ENCODE measurements around the gene ZNF521.
A peak's percentile ranks its signal among the peaks of the same experiment; 100 is the strongest.

The ZNF521 gene

DNA sequence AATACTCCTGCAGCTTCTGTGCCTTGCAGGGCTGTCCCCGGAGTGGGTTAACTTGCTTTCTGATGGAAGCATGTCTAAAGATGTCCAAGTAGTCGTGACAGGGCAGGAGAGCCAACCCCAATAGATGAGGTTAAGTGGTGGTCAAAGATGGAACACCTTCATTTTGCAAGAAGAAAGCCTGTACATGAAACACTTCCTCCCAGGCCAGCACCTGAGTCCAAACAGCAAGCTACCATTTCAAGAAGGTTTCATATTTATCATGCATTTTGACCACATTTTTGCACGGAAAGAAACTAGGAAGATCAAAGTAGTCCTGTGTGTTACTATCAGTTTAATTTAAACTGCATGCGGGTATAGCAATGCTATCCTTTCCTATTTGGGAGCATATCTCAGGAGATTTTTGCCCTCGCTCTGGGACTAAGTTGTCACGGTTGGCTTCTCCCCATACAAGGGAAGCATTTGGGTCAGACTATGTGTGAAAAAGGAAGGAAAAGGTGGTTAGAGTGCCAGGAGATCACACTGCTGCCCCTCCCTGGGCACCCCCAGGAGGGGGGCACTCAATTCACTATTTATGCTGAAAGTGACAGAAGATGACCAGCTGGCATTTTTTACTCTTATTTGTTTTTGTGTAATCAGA is 187.6 kb downstream of the ZNF521 start:
- no peak for TF ChIP-seq ARNTL (CRISPR knock-in tag; IDR thresholded peaks at IDR 0.05; ENCODE audit: borderline replicate concordance, low read depth)
- TF ChIP-seq ZNF565 (CRISPR knock-in tag; conservative IDR thresholded peaks at IDR 0.05; ENCODE audit: low read depth): no peak
- TF ChIP-seq ZC3H10 (CRISPR knock-in tag; IDR thresholded peaks at IDR 0.05): no peak
- no peak for TF ChIP-seq PPARA (CRISPR knock-in tag; IDR thresholded peaks at IDR 0.05; ENCODE audit: borderline replicate concordance)
- no peak for TF ChIP-seq ISL1 (CRISPR knock-in tag; IDR thresholded peaks at IDR 0.05)
- TF ChIP-seq, protein P1, sequence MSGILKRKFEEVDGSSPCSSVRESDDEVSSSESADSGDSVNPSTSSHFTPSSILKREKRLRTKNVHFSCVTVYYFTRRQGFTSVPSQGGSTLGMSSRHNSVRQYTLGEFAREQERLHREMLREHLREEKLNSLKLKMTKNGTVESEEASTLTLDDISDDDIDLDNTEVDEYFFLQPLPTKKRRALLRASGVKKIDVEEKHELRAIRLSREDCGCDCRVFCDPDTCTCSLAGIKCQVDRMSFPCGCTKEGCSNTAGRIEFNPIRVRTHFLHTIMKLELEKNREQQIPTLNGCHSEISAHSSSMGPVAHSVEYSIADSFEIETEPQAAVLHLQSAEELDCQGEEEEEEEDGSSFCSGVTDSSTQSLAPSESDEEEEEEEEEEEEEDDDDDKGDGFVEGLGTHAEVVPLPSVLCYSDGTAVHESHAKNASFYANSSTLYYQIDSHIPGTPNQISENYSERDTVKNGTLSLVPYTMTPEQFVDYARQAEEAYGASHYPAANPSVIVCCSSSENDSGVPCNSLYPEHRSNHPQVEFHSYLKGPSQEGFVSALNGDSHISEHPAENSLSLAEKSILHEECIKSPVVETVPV (CRISPR knock-in tag; IDR thresholded peaks at IDR 0.05): no peak
- TF ChIP-seq ZFP3 (CRISPR knock-in tag; IDR thresholded peaks at IDR 0.05): no peak
- TF ChIP-seq BACH2 (CRISPR knock-in tag; IDR thresholded peaks at IDR 0.05; ENCODE audit: borderline replicate concordance): no peak
- no peak for TF ChIP-seq SNAI2 (CRISPR knock-in tag; IDR thresholded peaks at IDR 0.05)
- TF ChIP-seq GLIS3 (CRISPR knock-in tag; IDR thresholded peaks at IDR 0.05): no peak
- TF ChIP-seq TOX (CRISPR knock-in tag; IDR thresholded peaks at IDR 0.05; ENCODE audit: borderline replicate concordance): no peak
- no peak for ATAC-seq

DNA sequence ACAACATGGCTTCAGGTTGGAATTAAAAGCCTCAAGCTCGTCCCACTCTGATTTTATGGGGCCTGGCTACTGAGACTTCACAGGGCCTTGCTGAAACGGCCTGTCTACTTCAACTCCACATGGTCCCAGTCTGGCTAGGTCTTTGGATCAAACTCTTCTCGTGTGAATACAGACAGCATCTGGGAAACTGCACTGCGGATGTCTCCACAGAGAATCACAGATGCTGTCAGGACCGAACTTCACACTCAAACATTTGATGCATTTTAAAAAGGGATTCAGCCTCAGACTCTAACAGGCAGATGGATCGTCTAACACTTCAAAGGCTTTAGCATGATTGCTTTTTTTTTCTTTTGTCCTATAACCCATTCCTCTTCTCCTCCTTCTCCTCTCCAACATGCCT is 198.5 kb downstream of the ZNF521 start:
- no peak for TF ChIP-seq CSDC2 (CRISPR knock-in tag; IDR thresholded peaks at IDR 0.05)
- no peak for TF ChIP-seq TCF4 (CRISPR knock-in tag; IDR thresholded peaks at IDR 0.05; ENCODE audit: borderline replicate concordance)
- no peak for TF ChIP-seq ARNTL (CRISPR knock-in tag; IDR thresholded peaks at IDR 0.05; ENCODE audit: borderline replicate concordance, low read depth)
- TF ChIP-seq, protein P2, sequence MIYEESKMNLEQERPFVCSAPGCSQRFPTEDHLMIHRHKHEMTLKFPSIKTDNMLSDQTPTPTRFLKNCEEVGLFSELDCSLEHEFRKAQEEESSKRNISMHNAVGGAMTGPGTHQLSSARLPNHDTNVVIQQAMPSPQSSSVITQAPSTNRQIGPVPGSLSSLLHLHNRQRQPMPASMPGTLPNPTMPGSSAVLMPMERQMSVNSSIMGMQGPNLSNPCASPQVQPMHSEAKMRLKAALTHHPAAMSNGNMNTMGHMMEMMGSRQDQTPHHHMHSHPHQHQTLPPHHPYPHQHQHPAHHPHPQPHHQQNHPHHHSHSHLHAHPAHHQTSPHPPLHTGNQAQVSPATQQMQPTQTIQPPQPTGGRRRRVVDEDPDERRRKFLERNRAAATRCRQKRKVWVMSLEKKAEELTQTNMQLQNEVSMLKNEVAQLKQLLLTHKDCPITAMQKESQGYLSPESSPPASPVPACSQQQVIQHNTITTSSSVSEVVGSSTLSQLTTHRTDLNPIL (CRISPR knock-in tag; IDR thresholded peaks at IDR 0.05; ENCODE audit: low read depth): no peak
- TF ChIP-seq OSR1 (CRISPR knock-in tag; IDR thresholded peaks at IDR 0.05): no peak
- no peak for TF ChIP-seq ZNF565 (CRISPR knock-in tag; conservative IDR thresholded peaks at IDR 0.05; ENCODE audit: low read depth)
- no peak for TF ChIP-seq ZC3H10 (CRISPR knock-in tag; IDR thresholded peaks at IDR 0.05)
- TF ChIP-seq ZNF8 (CRISPR knock-in tag; IDR thresholded peaks at IDR 0.05): no peak
- TF ChIP-seq, protein P3, sequence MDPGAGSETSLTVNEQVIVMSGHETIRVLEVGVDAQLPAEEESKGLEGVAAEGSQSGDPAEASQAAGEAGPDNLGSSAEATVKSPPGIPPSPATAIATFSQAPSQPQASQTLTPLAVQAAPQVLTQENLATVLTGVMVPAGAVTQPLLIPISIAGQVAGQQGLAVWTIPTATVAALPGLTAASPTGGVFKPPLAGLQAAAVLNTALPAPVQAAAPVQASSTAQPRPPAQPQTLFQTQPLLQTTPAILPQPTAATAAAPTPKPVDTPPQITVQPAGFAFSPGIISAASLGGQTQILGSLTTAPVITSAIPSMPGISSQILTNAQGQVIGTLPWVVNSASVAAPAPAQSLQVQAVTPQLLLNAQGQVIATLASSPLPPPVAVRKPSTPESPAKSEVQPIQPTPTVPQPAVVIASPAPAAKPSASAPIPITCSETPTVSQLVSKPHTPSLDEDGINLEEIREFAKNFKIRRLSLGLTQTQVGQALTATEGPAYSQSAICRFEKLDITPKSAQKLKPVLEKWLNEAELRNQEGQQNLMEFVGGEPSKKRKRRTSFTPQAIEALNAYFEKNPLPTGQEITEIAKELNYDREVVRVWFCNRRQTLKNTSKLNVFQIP (CRISPR knock-in tag; IDR thresholded peaks at IDR 0.05; ENCODE audit: borderline replicate concordance, low read depth): no peak
- no peak for TF ChIP-seq TOX (CRISPR knock-in tag; IDR thresholded peaks at IDR 0.05; ENCODE audit: borderline replicate concordance)
- no peak for TF ChIP-seq ZFP30 (CRISPR knock-in tag; IDR thresholded peaks at IDR 0.05)
- no peak for TF ChIP-seq RARB (CRISPR knock-in tag; IDR thresholded peaks at IDR 0.05)
- no peak for TF ChIP-seq ZNF70 (CRISPR knock-in tag; IDR thresholded peaks at IDR 0.05)
- TF ChIP-seq GLIS3 (CRISPR knock-in tag; IDR thresholded peaks at IDR 0.05): no peak
- no peak for TF ChIP-seq ZFP3 (CRISPR knock-in tag; IDR thresholded peaks at IDR 0.05)
- TF ChIP-seq BACH2 (CRISPR knock-in tag; IDR thresholded peaks at IDR 0.05; ENCODE audit: borderline replicate concordance): no peak
- TF ChIP-seq, protein P4, sequence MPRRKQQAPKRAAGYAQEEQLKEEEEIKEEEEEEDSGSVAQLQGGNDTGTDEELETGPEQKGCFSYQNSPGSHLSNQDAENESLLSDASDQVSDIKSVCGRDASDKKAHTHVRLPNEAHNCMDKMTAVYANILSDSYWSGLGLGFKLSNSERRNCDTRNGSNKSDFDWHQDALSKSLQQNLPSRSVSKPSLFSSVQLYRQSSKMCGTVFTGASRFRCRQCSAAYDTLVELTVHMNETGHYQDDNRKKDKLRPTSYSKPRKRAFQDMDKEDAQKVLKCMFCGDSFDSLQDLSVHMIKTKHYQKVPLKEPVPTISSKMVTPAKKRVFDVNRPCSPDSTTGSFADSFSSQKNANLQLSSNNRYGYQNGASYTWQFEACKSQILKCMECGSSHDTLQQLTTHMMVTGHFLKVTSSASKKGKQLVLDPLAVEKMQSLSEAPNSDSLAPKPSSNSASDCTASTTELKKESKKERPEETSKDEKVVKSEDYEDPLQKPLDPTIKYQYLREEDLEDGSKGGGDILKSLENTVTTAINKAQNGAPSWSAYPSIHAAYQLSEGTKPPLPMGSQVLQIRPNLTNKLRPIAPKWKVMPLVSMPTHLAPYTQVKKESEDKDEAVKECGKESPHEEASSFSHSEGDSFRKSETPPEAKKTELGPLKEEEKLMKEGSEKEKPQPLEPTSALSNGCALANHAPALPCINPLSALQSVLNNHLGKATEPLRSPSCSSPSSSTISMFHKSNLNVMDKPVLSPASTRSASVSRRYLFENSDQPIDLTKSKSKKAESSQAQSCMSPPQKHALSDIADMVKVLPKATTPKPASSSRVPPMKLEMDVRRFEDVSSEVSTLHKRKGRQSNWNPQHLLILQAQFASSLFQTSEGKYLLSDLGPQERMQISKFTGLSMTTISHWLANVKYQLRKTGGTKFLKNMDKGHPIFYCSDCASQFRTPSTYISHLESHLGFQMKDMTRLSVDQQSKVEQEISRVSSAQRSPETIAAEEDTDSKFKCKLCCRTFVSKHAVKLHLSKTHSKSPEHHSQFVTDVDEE (CRISPR knock-in tag; IDR thresholded peaks at IDR 0.05): no peak
- no peak for TF ChIP-seq ESRRG (CRISPR knock-in tag; IDR thresholded peaks at IDR 0.05)
- TF ChIP-seq SNAI2 (CRISPR knock-in tag; IDR thresholded peaks at IDR 0.05): no peak
- ATAC-seq: no peak

DNA sequence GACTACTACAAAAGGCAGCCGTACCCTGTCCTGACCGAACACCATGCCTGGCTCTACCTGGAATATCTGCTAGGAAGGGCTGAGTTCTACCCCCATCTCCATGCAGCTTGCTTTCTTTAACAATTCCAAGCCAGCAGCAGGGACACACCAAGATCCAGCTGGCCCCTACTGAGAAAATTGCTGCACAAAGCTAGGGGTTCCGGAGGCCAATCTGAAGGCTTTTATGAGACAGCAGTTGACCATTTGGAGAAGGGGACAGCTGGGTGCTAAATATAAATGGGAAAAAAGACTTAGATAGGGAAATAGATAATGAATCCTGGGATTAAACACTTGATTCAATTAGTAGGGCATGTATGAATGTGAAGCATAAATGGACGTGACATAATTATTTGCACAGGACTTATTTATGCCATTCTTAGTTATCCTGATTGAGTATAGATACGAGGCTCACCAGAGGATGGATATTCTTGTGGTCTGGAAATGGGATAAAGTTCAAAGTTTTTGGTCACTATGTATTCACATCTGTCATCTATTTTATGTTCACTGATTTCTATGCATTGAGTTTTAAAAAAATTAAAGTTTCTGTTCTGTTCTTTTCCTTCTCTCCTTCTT is 204.0 kb downstream of the ZNF521 start:
- TF ChIP-seq BACH2 (CRISPR knock-in tag; IDR thresholded peaks at IDR 0.05; ENCODE audit: borderline replicate concordance) (no peak), OSR1 (CRISPR knock-in tag; IDR thresholded peaks at IDR 0.05) (no peak), RARB (CRISPR knock-in tag; IDR thresholded peaks at IDR 0.05) (no peak), TCF4 (CRISPR knock-in tag; IDR thresholded peaks at IDR 0.05; ENCODE audit: borderline replicate concordance) (no peak; the same call in 1 of the 2 replicates), GLIS3 (CRISPR knock-in tag; IDR thresholded peaks at IDR 0.05) (no peak), ESRRG (CRISPR knock-in tag; IDR thresholded peaks at IDR 0.05) (no peak), ARNTL (CRISPR knock-in tag; IDR thresholded peaks at IDR 0.05; ENCODE audit: borderline replicate concordance, low read depth) (no peak), PPARA (CRISPR knock-in tag; IDR thresholded peaks at IDR 0.05; ENCODE audit: borderline replicate concordance) (no peak), ZC3H10 (CRISPR knock-in tag; IDR thresholded peaks at IDR 0.05) (no peak), ISL1 (CRISPR knock-in tag; IDR thresholded peaks at IDR 0.05) (no peak; the same call in 1 of the 2 replicates), ZNF8 (CRISPR knock-in tag; IDR thresholded peaks at IDR 0.05) (no peak), TOX (CRISPR knock-in tag; IDR thresholded peaks at IDR 0.05; ENCODE audit: borderline replicate concordance) (no peak), ZFP30 (CRISPR knock-in tag; IDR thresholded peaks at IDR 0.05) (no peak), CSDC2 (CRISPR knock-in tag; IDR thresholded peaks at IDR 0.05) (no peak), ZFP3 (CRISPR knock-in tag; IDR thresholded peaks at IDR 0.05) (no peak), SNAI2 (CRISPR knock-in tag; IDR thresholded peaks at IDR 0.05) (no peak), ZNF565 (CRISPR knock-in tag; conservative IDR thresholded peaks at IDR 0.05; ENCODE audit: low read depth) (no peak)
- TF ChIP-seq, protein P3 (CRISPR knock-in tag; IDR thresholded peaks at IDR 0.05; ENCODE audit: borderline replicate concordance, low read depth): no peak
- TF ChIP-seq, protein P1 (CRISPR knock-in tag; IDR thresholded peaks at IDR 0.05): no peak
- ATAC-seq: peak; percentile 73

All from SK-N-SH treated with all-trans-retinoic acid at 6 μM for 48 hours (cell line).